Measurements from ENCODE around the gene MICAL1. TPM values are rescaled to one million over a fixed set of nuclear protein-coding genes. Genes with fewer than 3 reads are reported as not detected.

MICAL1 gene
- total and polyA plus RNA-seq, 2 donors (not counting 3 experiments of a cell fraction or from before 2014, with no cell fraction given): 36.5 to 39.4 TPM

GRCh38 chr6:109406196-109406595 is 49.4 kb downstream of the MICAL1 start:
- H3K36me3 ChIP-seq (ENCODE audit: control insufficient read depth in 2 of 2, extremely low read depth in 1 of 2, insufficient read depth in 2 of 2, low read length in 2 of 2): no peaks in the 10 kb centered on the region
- ChIA-PET POLR2A (no interaction called here), CTCF (no interaction called here)
- no peak overlapping the region for H3K4me3 ChIP-seq (replicated peaks in 1 of 3; ENCODE audit: insufficient read depth in 1 of 3, low read depth in 1 of 3, low read length in 3 of 3)
- H3K9me3 ChIP-seq (replicated peaks; ENCODE audit: control insufficient read depth, insufficient read depth, low read length): no peaks in the 10 kb centered on the region
- no peak overlapping the region for H3K27ac ChIP-seq (ENCODE audit: insufficient read depth, low read depth, low read length)
- no peaks in the 10 kb centered on the region for H4K20me1 ChIP-seq (replicated peaks; ENCODE audit: control insufficient read depth, extremely low read depth, insufficient read depth, low read length)
- no peaks in the 10 kb centered on the region for H3K79me2 ChIP-seq (ENCODE audit: control insufficient read depth, insufficient read depth, low read length)
- no peak for DNase-seq (ENCODE audit: low read depth, low spot score)
- intact Hi-C loops (cut with micrococcal nuclease): no loop called here
- no peak overlapping the region for H3K9ac ChIP-seq (replicated peaks; ENCODE audit: extremely low read depth, insufficient read depth, low read length)
- TF ChIP-seq MAX (IDR thresholded peaks at IDR 0.05; ENCODE audit: insufficient read depth, insufficient read length) (no peak), EZH2 (IDR thresholded peaks at IDR 0.05; ENCODE audit: borderline replicate concordance, low read depth, low read length, severe bottlenecking) (no peak), JUN (IDR thresholded peaks at IDR 0.05; ENCODE audit: borderline replicate concordance, insufficient read depth, insufficient read length, low read depth) (no peak), FOS (IDR thresholded peaks at IDR 0.05; ENCODE audit: borderline replicate concordance, insufficient read depth, low read length) (no peak), GATA2 (IDR thresholded peaks at IDR 0.05; ENCODE audit: insufficient read depth, insufficient read length, low read depth, low read length) (no peak), POLR2AphosphoS5 (IDR thresholded peaks at IDR 0.05; ENCODE audit: insufficient read depth, low read depth, low read length) (no peak), POLR2A (IDR thresholded peaks at IDR 0.05; ENCODE audit: low read depth, low read length) (no peak), CTCF (IDR thresholded peaks at IDR 0.05; ENCODE audit: extremely low read depth in 1 of 2, insufficient read depth in 1 of 2, low read depth in 1 of 2, low read length in 2 of 2) (no peak)
- FAIRE-seq: no peak
- H2AFZ ChIP-seq (ENCODE audit: low read depth, low read length): no peak overlapping the region
- no peaks in the 10 kb centered on the region for H3K9me1 ChIP-seq (replicated peaks; ENCODE audit: control insufficient read depth, extremely low read depth, insufficient read depth, low read length)
- H3K4me1 ChIP-seq (ENCODE audit: control insufficient read depth, extremely low read depth, insufficient read depth, low read length): no peaks in the 10 kb centered on the region
- no TSS peak for BruUV-seq (replicated peaks)
- peaks cover 2 to 6% of the 10 kb centered on the region in 2 experiments for H3K27me3 ChIP-seq (ENCODE audit: control insufficient read depth in 2 of 2, insufficient read depth in 2 of 2, low read length in 2 of 2)
- H3K4me2 ChIP-seq (ENCODE audit: insufficient read depth, low read length): no peak overlapping the region
- dilution Hi-C loops (cut with MboI; ENCODE audit: extremely low pct_ligation_motif_present, low sequenced_read_pairs): no loop called here
